Activated naive CD8-positive, alpha-beta T cell treated with anti-CD3 and anti-CD28 coated beads for 36 hours (primary cell): ENCODE measurements around the gene GLG1. TPM values are rescaled to one million over a fixed set of nuclear protein-coding genes. Genes with fewer than 3 reads are reported as not detected.
"Not testable (repeated sequence)": the region's sequence is repeated elsewhere in the genome, so short reads cannot be mapped to it uniquely, and the experiment has no call there.

ENCODE experiments used
- DNase-seq: peaks from one replicate; pipeline ENCODE4 v3.0.0; 2021
- H3K27ac Mint-ChIP-seq: one replicate; pipeline ENCODE4 v1.8.0; 2022; ENCODE audit warnings: mild to moderate bottlenecking, moderate library complexity, mixed read lengths
- H3K27me3 Mint-ChIP-seq: one replicate; pipeline ENCODE4 v1.8.0; 2022; ENCODE audit warnings: mild to moderate bottlenecking, mixed read lengths
- H3K36me3 Mint-ChIP-seq: one replicate; pipeline ENCODE4 v1.8.0; 2021; ENCODE audit warnings: mild to moderate bottlenecking, mixed read lengths
- H3K4me1 Mint-ChIP-seq: one replicate; pipeline ENCODE4 v1.8.0; 2021; ENCODE audit warnings: mixed read lengths
- H3K4me3 Mint-ChIP-seq: one replicate; pipeline ENCODE4 v1.8.0; 2022; ENCODE audit warnings: mild to moderate bottlenecking, moderate library complexity, mixed read lengths
- H3K9me3 Mint-ChIP-seq: one replicate; pipeline ENCODE4 v1.8.0; 2022; ENCODE audit warnings: mixed read lengths
- total RNA-seq, 2 experiments: library from RNA; stranded (reverse); gene quantifications; one replicate each; pipeline ENCODE4 v1.2.3, GENCODE V29; 2021

Gene GLG1
- total RNA-seq: 10 to 100 TPM; 58.7 to 60.8 TPM

GRCh38 chr16:74606521-74607309 lies at the start of gene GLG1:
GLG1 (minus strand) TSS chr16:74607114; CDS start chr16:74607094, 20 bp downstream.
- DNase-seq: peak; percentile 94
- Mint-ChIP-seq H3K9me3 (no peaks in the 10 kb centered on the region), H3K36me3 (peaks cover 20% of the 10 kb centered on the region), H3K4me1 (peaks cover 47% of the 10 kb centered on the region), H3K27ac (peak within 1 kb of the TSS; percentile 90), H3K27me3 (no peaks in the 10 kb centered on the region), H3K4me3 (peak within 1 kb of the TSS; percentile 97)

GRCh38 chr16:74654536-74655050 lies 47.7 kb upstream of the GLG1 start:
- peaks cover 48% of the 10 kb centered on the region for H3K36me3 Mint-ChIP-seq
- H3K4me1 Mint-ChIP-seq: peaks cover 50% of the 10 kb centered on the region

GRCh38 chr16:74652883-74653282 lies 46.0 kb upstream of the GLG1 start:
- not testable (repeated sequence) for H3K9me3 Mint-ChIP-seq, H3K27ac Mint-ChIP-seq, H3K27me3 Mint-ChIP-seq, H3K4me3 Mint-ChIP-seq, DNase-seq
- Mint-ChIP-seq H3K36me3 (peaks cover 35% of the 10 kb centered on the region), H3K4me1 (peaks cover 34% of the 10 kb centered on the region)

More at GRCh38 chr16:74654536-74655050, 47.7 kb upstream of the GLG1 start:
- H3K4me3 Mint-ChIP-seq: no peak overlapping the region
- H3K27ac Mint-ChIP-seq: no peak overlapping the region
- DNase-seq: no peak
- H3K9me3 Mint-ChIP-seq: no peaks in the 10 kb centered on the region
- H3K27me3 Mint-ChIP-seq: no peaks in the 10 kb centered on the region

GRCh38 chr16:74652249-74652648 lies 45.3 kb upstream of the GLG1 start:
- Mint-ChIP-seq H3K9me3 (no peaks in the 10 kb centered on the region), H3K36me3 (peaks cover 31% of the 10 kb centered on the region), H3K4me1 (peaks cover 31% of the 10 kb centered on the region), H3K27ac (no peak overlapping the region), H3K27me3 (no peaks in the 10 kb centered on the region), H3K4me3 (no peak overlapping the region)
- DNase-seq: no peak

- H3K27me3 Mint-ChIP-seq: no peaks in the 10 kb centered on the region
- no peak overlapping the region for H3K27ac Mint-ChIP-seq
- H3K36me3 Mint-ChIP-seq: peaks cover 29% of the 10 kb centered on the region
- H3K9me3 Mint-ChIP-seq: no peaks in the 10 kb centered on the region
- peaks cover 28% of the 10 kb centered on the region for H3K4me1 Mint-ChIP-seq
- H3K4me3 Mint-ChIP-seq: no peak overlapping the region
- no peak for DNase-seq
These were observed 44.9 kb upstream of the GLG1 start for GRCh38 chr16:74651841-74652240.

GRCh38 chr16:74650966-74651567 lies 44.2 kb upstream of the GLG1 start:
- DNase-seq: no peak
- Mint-ChIP-seq H3K27ac (no peak overlapping the region), H3K36me3 (peaks cover 25% of the 10 kb centered on the region), H3K4me3 (no peak overlapping the region), H3K9me3 (no peaks in the 10 kb centered on the region), H3K27me3 (no peaks in the 10 kb centered on the region), H3K4me1 (peaks cover 25% of the 10 kb centered on the region)

GRCh38 chr16:74649839-74650504 lies 43.1 kb upstream of the GLG1 start:
- H3K27me3 Mint-ChIP-seq: no peaks in the 10 kb centered on the region
- no peak overlapping the region for H3K27ac Mint-ChIP-seq
- DNase-seq: no peak
- H3K4me1 Mint-ChIP-seq: peaks cover 17% of the 10 kb centered on the region
- H3K36me3 Mint-ChIP-seq: peaks cover 20% of the 10 kb centered on the region
- no peak overlapping the region for H3K4me3 Mint-ChIP-seq
- no peaks in the 10 kb centered on the region for H3K9me3 Mint-ChIP-seq

GRCh38 chr16:74641969-74642368 lies 35.1 kb upstream of the GLG1 start:
- Mint-ChIP-seq H3K9me3 (no peaks in the 10 kb centered on the region), H3K4me3 (no peak overlapping the region), H3K27ac (no peak overlapping the region), H3K4me1 (no peaks in the 10 kb centered on the region), H3K27me3 (no peaks in the 10 kb centered on the region), H3K36me3 (peaks cover 25% of the 10 kb centered on the region)
- no peak for DNase-seq

GRCh38 chr16:74637742-74638453 lies 31.0 kb upstream of the GLG1 start:
- H3K36me3 Mint-ChIP-seq: peaks cover 22% of the 10 kb centered on the region
- H3K4me1 Mint-ChIP-seq: no peaks in the 10 kb centered on the region
- DNase-seq: no peak
- H3K9me3 Mint-ChIP-seq: no peaks in the 10 kb centered on the region
- no peak overlapping the region for H3K27ac Mint-ChIP-seq
- no peak overlapping the region for H3K4me3 Mint-ChIP-seq
- H3K27me3 Mint-ChIP-seq: no peaks in the 10 kb centered on the region

- H3K27ac Mint-ChIP-seq: no peak overlapping the region
- no peaks in the 10 kb centered on the region for H3K9me3 Mint-ChIP-seq
- no peak overlapping the region for H3K4me3 Mint-ChIP-seq
- H3K4me1 Mint-ChIP-seq: no peaks in the 10 kb centered on the region
- no peak for DNase-seq
- peaks cover 23% of the 10 kb centered on the region for H3K36me3 Mint-ChIP-seq
- H3K27me3 Mint-ChIP-seq: no peaks in the 10 kb centered on the region
These were observed 28.4 kb upstream of the GLG1 start for GRCh38 chr16:74635303-74635702.

GRCh38 chr16:74633686-74634085 lies 26.8 kb upstream of the GLG1 start:
- DNase-seq: no peak
- H3K36me3 Mint-ChIP-seq: peaks cover 34% of the 10 kb centered on the region
- H3K27ac Mint-ChIP-seq: no peak overlapping the region
- H3K27me3 Mint-ChIP-seq: no peaks in the 10 kb centered on the region
- H3K9me3 Mint-ChIP-seq: no peaks in the 10 kb centered on the region
- H3K4me3 Mint-ChIP-seq: no peak overlapping the region
- H3K4me1 Mint-ChIP-seq: peaks cover 8% of the 10 kb centered on the region

GRCh38 chr16:74627506-74628220 lies 20.7 kb upstream of the GLG1 start:
- H3K27me3 Mint-ChIP-seq: no peaks in the 10 kb centered on the region
- no peaks in the 10 kb centered on the region for H3K9me3 Mint-ChIP-seq
- peaks cover 38% of the 10 kb centered on the region for H3K4me1 Mint-ChIP-seq
- H3K4me3 Mint-ChIP-seq: no peak overlapping the region
- peaks cover 60% of the 10 kb centered on the region for H3K36me3 Mint-ChIP-seq
- H3K27ac Mint-ChIP-seq: peak overlapping the region; percentile 84
- DNase-seq: no peak

GRCh38 chr16:74626741-74627416 lies 20.0 kb upstream of the GLG1 start:
- Mint-ChIP-seq H3K27me3 (no peaks in the 10 kb centered on the region), H3K4me1 (peaks cover 38% of the 10 kb centered on the region), H3K27ac (peak overlapping the region; percentile 84), H3K4me3 (no peak overlapping the region), H3K9me3 (no peaks in the 10 kb centered on the region), H3K36me3 (peaks cover 64% of the 10 kb centered on the region)
- no peak for DNase-seq
